ENCODE results near the gene PTPN2. TPM values are rescaled to one million over a fixed set of nuclear protein-coding genes. Genes with fewer than 3 reads are reported as not detected.

Gene PTPN2
- total RNA-seq, 1 donor from 2014 or later: 25.9 TPM

DNA sequence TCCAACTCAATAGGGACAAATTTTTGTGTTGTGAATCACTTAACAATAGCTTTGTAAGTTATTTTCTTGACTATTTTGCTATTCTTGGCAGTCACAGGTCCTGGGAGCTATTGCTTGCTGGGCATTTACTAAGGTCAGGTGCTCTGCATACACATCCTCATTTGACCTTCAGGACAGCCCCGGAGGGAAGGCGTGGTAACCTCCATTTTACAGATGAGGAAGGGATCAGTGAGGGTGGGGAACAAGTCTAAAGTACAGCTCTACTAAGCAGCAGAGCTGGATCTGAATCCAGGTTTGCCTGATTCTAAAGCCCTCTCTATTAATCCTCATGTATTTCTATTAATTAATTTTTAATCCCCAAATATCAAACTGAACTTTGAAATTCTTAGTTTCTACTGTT is 58.8 kb downstream of the PTPN2 start:
- Histone ChIP-seq H3K9me3 (ENCODE audit: insufficient read depth, low read depth, low read length) (no peaks in the 10 kb centered on the region), H3K27ac (ENCODE audit: low read depth, low read length) (no peak overlapping the region), H3K9ac (ENCODE audit: low read length) (no peak overlapping the region), H3K36me3 (ENCODE audit: insufficient read depth, low read length) (no peaks in the 10 kb centered on the region), H3K4me3 (ENCODE audit: insufficient read depth, low read depth, low read length) (no peak overlapping the region), H3K4me1 (ENCODE audit: insufficient read depth, low read length) (no peaks in the 10 kb centered on the region), H2AFZ (ENCODE audit: low read depth, low read length) (no peak overlapping the region), H3K4me2 (ENCODE audit: low read length) (no peak overlapping the region), H3K79me2 (ENCODE audit: insufficient read depth, low read length) (no peaks in the 10 kb centered on the region), H4K20me1 (ENCODE audit: insufficient read depth, low read length) (no peaks in the 10 kb centered on the region), H3K27me3 (ENCODE audit: insufficient read depth, low read length) (no peaks in the 10 kb centered on the region)
- Mint-ChIP-seq H3K27ac (ENCODE audit: unreplicated experiment) (no peak overlapping the region), H3K9me3 (ENCODE audit: unreplicated experiment) (no peaks in the 10 kb centered on the region), H3K36me3 (ENCODE audit: low read depth, unreplicated experiment) (peaks cover 11% of the 10 kb centered on the region), H3K27me3 (ENCODE audit: low read depth, unreplicated experiment) (no peaks in the 10 kb centered on the region), H3K4me1 (ENCODE audit: low read depth, unreplicated experiment) (peaks cover 13% of the 10 kb centered on the region), H3K4me3 (ENCODE audit: unreplicated experiment) (no peak overlapping the region)
- DNase-seq (ENCODE audit: low read depth) (no peak), FAIRE-seq (no peak)
- TF ChIP-seq, protein P1, sequence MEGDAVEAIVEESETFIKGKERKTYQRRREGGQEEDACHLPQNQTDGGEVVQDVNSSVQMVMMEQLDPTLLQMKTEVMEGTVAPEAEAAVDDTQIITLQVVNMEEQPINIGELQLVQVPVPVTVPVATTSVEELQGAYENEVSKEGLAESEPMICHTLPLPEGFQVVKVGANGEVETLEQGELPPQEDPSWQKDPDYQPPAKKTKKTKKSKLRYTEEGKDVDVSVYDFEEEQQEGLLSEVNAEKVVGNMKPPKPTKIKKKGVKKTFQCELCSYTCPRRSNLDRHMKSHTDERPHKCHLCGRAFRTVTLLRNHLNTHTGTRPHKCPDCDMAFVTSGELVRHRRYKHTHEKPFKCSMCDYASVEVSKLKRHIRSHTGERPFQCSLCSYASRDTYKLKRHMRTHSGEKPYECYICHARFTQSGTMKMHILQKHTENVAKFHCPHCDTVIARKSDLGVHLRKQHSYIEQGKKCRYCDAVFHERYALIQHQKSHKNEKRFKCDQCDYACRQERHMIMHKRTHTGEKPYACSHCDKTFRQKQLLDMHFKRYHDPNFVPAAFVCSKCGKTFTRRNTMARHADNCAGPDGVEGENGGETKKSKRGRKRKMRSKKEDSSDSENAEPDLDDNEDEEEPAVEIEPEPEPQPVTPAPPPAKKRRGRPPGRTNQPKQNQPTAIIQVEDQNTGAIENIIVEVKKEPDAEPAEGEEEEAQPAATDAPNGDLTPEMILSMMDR (IDR thresholded peaks at IDR 0.05; ENCODE audit: insufficient read depth, low read depth, low read length): no peak

DNA sequence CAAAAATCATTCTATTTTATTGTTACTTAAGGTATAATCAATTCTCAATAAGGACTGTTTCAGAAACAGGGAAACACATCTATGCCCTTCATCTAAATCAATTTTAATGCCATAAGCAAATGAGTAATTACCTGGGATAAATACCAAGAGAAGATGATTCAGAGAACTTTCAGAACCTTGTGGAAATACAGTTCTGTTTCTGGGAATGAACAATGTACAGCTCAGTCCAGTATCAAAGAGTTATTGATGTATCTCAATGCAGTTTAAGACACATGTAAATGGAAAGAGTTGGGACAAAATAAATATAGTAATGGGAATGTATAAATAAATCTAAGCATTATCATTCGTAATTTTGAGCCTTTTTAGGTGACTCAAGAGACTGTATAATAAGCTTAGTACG is 60.1 kb downstream of the PTPN2 start:
- H3K27me3 Mint-ChIP-seq (ENCODE audit: low read depth, unreplicated experiment): no peaks in the 10 kb centered on the region
- no peak overlapping the region for H3K9ac ChIP-seq (ENCODE audit: low read length)
- H3K4me3 Mint-ChIP-seq (ENCODE audit: unreplicated experiment): no peak overlapping the region
- no peaks in the 10 kb centered on the region for H3K27me3 ChIP-seq (ENCODE audit: insufficient read depth, low read length)
- H3K4me3 ChIP-seq (ENCODE audit: insufficient read depth, low read depth, low read length): no peak overlapping the region
- TF ChIP-seq, protein P1 (IDR thresholded peaks at IDR 0.05; ENCODE audit: insufficient read depth, low read depth, low read length): no peak
- TF ChIP-seq EZH2 (IDR thresholded peaks at IDR 0.05; ENCODE audit: insufficient read depth, low read length): no peak
- FAIRE-seq (no peak), DNase-seq (ENCODE audit: low read depth) (no peak)
- H2AFZ ChIP-seq (ENCODE audit: low read depth, low read length): no peak overlapping the region
- H3K9me3 Mint-ChIP-seq (ENCODE audit: unreplicated experiment): no peaks in the 10 kb centered on the region
- H3K4me1 Mint-ChIP-seq (ENCODE audit: low read depth, unreplicated experiment): peaks cover 13% of the 10 kb centered on the region
- no peaks in the 10 kb centered on the region for H3K9me3 ChIP-seq (ENCODE audit: insufficient read depth, low read depth, low read length)
- H3K27ac ChIP-seq (ENCODE audit: low read depth, low read length): no peak overlapping the region
- no peaks in the 10 kb centered on the region for H4K20me1 ChIP-seq (ENCODE audit: insufficient read depth, low read length)
- no peaks in the 10 kb centered on the region for H3K4me1 ChIP-seq (ENCODE audit: insufficient read depth, low read length)
- H3K36me3 Mint-ChIP-seq (ENCODE audit: low read depth, unreplicated experiment): peaks cover 9% of the 10 kb centered on the region
- H3K4me2 ChIP-seq (ENCODE audit: low read length): no peak overlapping the region
- H3K36me3 ChIP-seq (ENCODE audit: insufficient read depth, low read length): no peaks in the 10 kb centered on the region
- no peaks in the 10 kb centered on the region for H3K79me2 ChIP-seq (ENCODE audit: insufficient read depth, low read length)
- H3K27ac Mint-ChIP-seq (ENCODE audit: unreplicated experiment): no peak overlapping the region

DNA sequence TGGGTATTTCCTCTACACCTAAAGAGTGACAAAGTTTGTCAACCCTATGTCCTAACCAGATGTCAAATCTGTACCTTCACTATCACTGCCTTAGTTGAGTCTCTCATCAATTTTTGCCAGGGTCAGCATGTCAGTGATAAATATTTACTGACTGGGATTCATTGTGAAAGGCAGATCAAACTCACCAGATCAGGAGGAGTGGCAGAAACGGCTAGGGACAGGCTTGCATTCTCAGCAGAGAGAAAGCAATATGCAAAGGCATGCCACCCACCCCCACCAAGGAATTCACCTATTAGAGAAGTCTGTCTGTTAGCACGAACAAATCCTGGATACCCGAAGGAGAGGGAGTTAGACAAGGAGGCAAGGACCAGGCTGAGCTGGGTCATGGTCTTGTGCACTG is 62.6 kb downstream of the PTPN2 start:
- peaks cover 14% of the 10 kb centered on the region for H3K4me1 Mint-ChIP-seq (ENCODE audit: low read depth, unreplicated experiment)
- peaks cover 9% of the 10 kb centered on the region for H3K36me3 Mint-ChIP-seq (ENCODE audit: low read depth, unreplicated experiment)
- no peak overlapping the region for H3K4me3 Mint-ChIP-seq (ENCODE audit: unreplicated experiment)
- Histone ChIP-seq H3K27ac (ENCODE audit: low read depth, low read length) (no peak overlapping the region), H3K9me3 (ENCODE audit: insufficient read depth, low read depth, low read length) (no peaks in the 10 kb centered on the region), H3K4me3 (ENCODE audit: insufficient read depth, low read depth, low read length) (no peak overlapping the region), H3K27me3 (ENCODE audit: insufficient read depth, low read length) (no peaks in the 10 kb centered on the region), H4K20me1 (ENCODE audit: insufficient read depth, low read length) (no peaks in the 10 kb centered on the region), H3K4me1 (ENCODE audit: insufficient read depth, low read length) (no peaks in the 10 kb centered on the region), H3K36me3 (ENCODE audit: insufficient read depth, low read length) (no peaks in the 10 kb centered on the region), H2AFZ (ENCODE audit: low read depth, low read length) (no peak overlapping the region), H3K4me2 (ENCODE audit: low read length) (no peak overlapping the region), H3K9ac (ENCODE audit: low read length) (no peak overlapping the region), H3K79me2 (ENCODE audit: insufficient read depth, low read length) (no peaks in the 10 kb centered on the region)
- H3K27ac Mint-ChIP-seq (ENCODE audit: unreplicated experiment): no peak overlapping the region
- no peaks in the 10 kb centered on the region for H3K9me3 Mint-ChIP-seq (ENCODE audit: unreplicated experiment)
- FAIRE-seq: no peak
- TF ChIP-seq EZH2 (IDR thresholded peaks at IDR 0.05; ENCODE audit: insufficient read depth, low read length): no peak
- TF ChIP-seq, protein P1 (IDR thresholded peaks at IDR 0.05; ENCODE audit: insufficient read depth, low read depth, low read length): no peak
- no peaks in the 10 kb centered on the region for H3K27me3 Mint-ChIP-seq (ENCODE audit: low read depth, unreplicated experiment)
- DNase-seq (ENCODE audit: low read depth): no peak

Measured in astrocyte (in vitro differentiated cells and primary cell).